CD4-positive, alpha-beta T cell (primary cell): Measurements from ENCODE around the gene EFCAB14. TPM values are rescaled to one million over a fixed set of nuclear protein-coding genes. Genes with fewer than 3 reads are reported as not detected.

Source experiments
- ATAC-seq: fragments of 200-7000 bp; cut with Tn5 transposase; one replicate; pipeline ENCODE4 v1.10.0; 2022; ENCODE audit warnings: mild to moderate bottlenecking; ENCODE audit not compliant: poor library complexity
- CTCF ChIA-PET: fragments of 350-600 bp; sonication (Branson Sonifier 250); formaldehyde crosslinking; loops from one replicate; lab custom pipeline; 2021; ENCODE audit warnings: antibody characterized with exemption, inconsistent platforms; lab: Charles Lee
- POLR2A ChIA-PET: fragments of 350-600 bp; sonication (Branson Sonifier 250); formaldehyde crosslinking; loops from one replicate; lab custom pipeline; 2021; ENCODE audit warnings: antibody characterized with exemption, inconsistent platforms; lab: Charles Lee
- DNase-seq, 14 experiments: peaks; one replicate each; pipeline ENCODE4 v3.0.0-alpha.2; 2013 to 2020; ENCODE audit warnings: mixed read lengths in 2 of 14
- H3K27ac ChIP-seq, 2 donors: one replicate each; pipeline versions ENCODE4 v1.5.1 to v1.7.0; 2013; ENCODE audit warnings: low read length in 2 of 2, low read depth in 1 of 2, mild to moderate bottlenecking in 1 of 2
- H3K27me3 ChIP-seq, 2 experiments: 1 replicate in 1 of 2; 2 replicates in 1 of 2; pipeline versions ENCODE4 v1.6.1 to v1.7.0; 2013; ENCODE audit warnings: low read length in 2 of 2, control low read depth in 1 of 2, mild to moderate bottlenecking in 1 of 2, moderate library complexity in 1 of 2; ENCODE audit not compliant: insufficient read depth in 2 of 2, control insufficient read depth in 1 of 2
- H3K36me3 ChIP-seq: one replicate; pipeline ENCODE4 v1.6.1; 2013; ENCODE audit warnings: low read length, control low read depth; ENCODE audit not compliant: insufficient read depth
- H3K4me1 ChIP-seq: one replicate; pipeline ENCODE4 v1.6.1; 2013; ENCODE audit warnings: low read length, control low read depth; ENCODE audit not compliant: insufficient read depth
- H3K4me3 ChIP-seq: one replicate; pipeline ENCODE4 v1.5.1; 2013; ENCODE audit warnings: mild to moderate bottlenecking, low read length, moderate library complexity
- H3K9me3 ChIP-seq, 2 experiments: 1 replicate in 1 of 2; 2 replicates in 1 of 2; pipeline versions ENCODE4 v1.6.1 to v1.7.0; 2013; ENCODE audit warnings: low read length in 2 of 2, mild to moderate bottlenecking in 2 of 2, control low read depth in 1 of 2, moderate library complexity in 1 of 2; ENCODE audit not compliant: control insufficient read depth in 1 of 2, insufficient read depth in 1 of 2
- H3K27ac Mint-ChIP-seq: one replicate; pipeline ENCODE4 v1.8.0; 2020; ENCODE audit warnings: mixed read lengths
- H3K27me3 Mint-ChIP-seq: one replicate; pipeline ENCODE4 v1.8.0; 2021; ENCODE audit warnings: mixed read lengths
- H3K36me3 Mint-ChIP-seq: one replicate; pipeline ENCODE4 v1.8.0; 2021; ENCODE audit warnings: low read depth, mixed read lengths
- H3K4me1 Mint-ChIP-seq: one replicate; pipeline ENCODE4 v1.8.0; 2021; ENCODE audit warnings: low read depth, mixed read lengths
- H3K4me3 Mint-ChIP-seq: one replicate; pipeline ENCODE4 v1.8.0; 2020; ENCODE audit warnings: mild to moderate bottlenecking, mixed read lengths
- H3K9me3 Mint-ChIP-seq: one replicate; pipeline ENCODE4 v1.8.0; 2020; ENCODE audit warnings: mixed read lengths
- CTCF ChIP-seq: fragments of 200-600 bp; IDR thresholded peaks from one replicate; pipeline ENCODE4 v1.8.0; 2022; ENCODE audit warnings: antibody characterized with exemption, mild to moderate bottlenecking
- intact Hi-C, 2 experiments: fragments of 100-400 bp; cut with DNase I in 1 of 2; cut with micrococcal nuclease in 1 of 2; formaldehyde crosslinking; loops; one replicate each; pipeline versions ENCODE4 v1.15.1 to v1.9.0; 2023 to 2025; cut with DNase I, micrococcal nuclease
- total RNA-seq, 174 experiments: library from RNA in 2 of 174; stranded (reverse) in 2 of 174; gene quantifications; one replicate each; pipeline ENCODE4 v1.2.3 and lab custom pipeline; 2021 to 2026

The EFCAB14 gene
- total RNA-seq, 2 experiments from 2014 or later: 36.8 to 38.3 TPM

- Mint-ChIP-seq H3K27ac (no peak overlapping the region), H3K36me3 (no peaks in the 10 kb centered on the region), H3K9me3 (no peaks in the 10 kb centered on the region), H3K4me3 (no peak overlapping the region), H3K4me1 (no peaks in the 10 kb centered on the region), H3K27me3 (peaks cover 69% of the 10 kb centered on the region)
- no peak overlapping the region for H3K4me3 ChIP-seq
- H3K27ac ChIP-seq: no peak overlapping the region
- ATAC-seq (no peak), DNase-seq (no peak)
- H3K27me3 ChIP-seq: peaks cover 10 to 12% of the 10 kb centered on the region in 2 experiments
- ChIA-PET POLR2A (no interaction called here), CTCF (no interaction called here)
- H3K36me3 ChIP-seq: no peaks in the 10 kb centered on the region
- H3K4me1 ChIP-seq: no peaks in the 10 kb centered on the region
- no peaks in the 10 kb centered on the region for H3K9me3 ChIP-seq
- intact Hi-C loops: no loop called here
- no peak for TF ChIP-seq CTCF
These were observed 41.7 kb upstream of the EFCAB14 start for GRCh38 chr1:46760558-46761166.

GRCh38 chr1:46757956-46758528 is 39.1 kb upstream of the EFCAB14 start:
- no peak for ATAC-seq
- no peaks in the 10 kb centered on the region for H3K36me3 ChIP-seq
- Mint-ChIP-seq H3K9me3 (no peaks in the 10 kb centered on the region), H3K4me3 (no peak overlapping the region), H3K27me3 (peaks cover 63% of the 10 kb centered on the region), H3K36me3 (no peaks in the 10 kb centered on the region), H3K4me1 (no peaks in the 10 kb centered on the region), H3K27ac (no peak overlapping the region)
- H3K4me3 ChIP-seq: no peak overlapping the region
- ChIA-PET CTCF (no interaction called here), POLR2A (no interaction called here)
- TF ChIP-seq CTCF: no peak
- no peaks in the 10 kb centered on the region for H3K9me3 ChIP-seq
- no peak for DNase-seq
- peaks cover 2 to 10% of the 10 kb centered on the region in 2 experiments for H3K27me3 ChIP-seq
- H3K27ac ChIP-seq: no peak overlapping the region
- intact Hi-C loops: no loop called here
- no peaks in the 10 kb centered on the region for H3K4me1 ChIP-seq

- Mint-ChIP-seq H3K27ac (no peak overlapping the region), H3K4me3 (no peak overlapping the region), H3K27me3 (peaks cover 66% of the 10 kb centered on the region), H3K4me1 (no peaks in the 10 kb centered on the region), H3K36me3 (no peaks in the 10 kb centered on the region), H3K9me3 (no peaks in the 10 kb centered on the region)
- no peak overlapping the region for H3K27ac ChIP-seq
- no peak for TF ChIP-seq CTCF
- ATAC-seq: no peak
- intact Hi-C loops: no loop called here
- no peak overlapping the region for H3K4me3 ChIP-seq
- no peaks in the 10 kb centered on the region for H3K9me3 ChIP-seq
- POLR2A ChIA-PET: no interaction called here
- peaks cover 0 to 10% of the 10 kb centered on the region in 2 experiments for H3K27me3 ChIP-seq
- H3K4me1 ChIP-seq: no peaks in the 10 kb centered on the region
- CTCF ChIA-PET: no interaction called here
- no peak for DNase-seq
- H3K36me3 ChIP-seq: no peaks in the 10 kb centered on the region
These were observed 38.5 kb upstream of the EFCAB14 start for GRCh38 chr1:46757247-46757955.
